T follicular helper cell (primary cell): ENCODE measurements around the gene EXOC3L2.

Experiments used
- DNase-seq: peaks from one replicate; pipeline ENCODE4 v3.0.0-alpha.2; 2020; ENCODE audit warnings: low read depth

The EXOC3L2 gene

GRCh38 chr19:45218911-45219743 is 26.1 kb downstream of the EXOC3L2 start:
- DNase-seq, result no peak

GRCh38 chr19:45218426-45218825 is 26.8 kb downstream of the EXOC3L2 start:
- DNase-seq, result no peak

- no peak for DNase-seq
Measured at GRCh38 chr19:45217957-45218334, 27.3 kb downstream of the EXOC3L2 start.

- DNase-seq, result no peak
Measured at GRCh38 chr19:45217193-45217956, 27.8 kb downstream of the EXOC3L2 start.

- DNase-seq, result no peak
Measured at GRCh38 chr19:45216667-45217066, 28.5 kb downstream of the EXOC3L2 start.

GRCh38 chr19:45215391-45216191 is 29.6 kb downstream of the EXOC3L2 start:
- DNase-seq, result no peak

- no peak for DNase-seq
Measured at GRCh38 chr19:45213031-45213430, 32.2 kb downstream of the EXOC3L2 start.

GRCh38 chr19:45211751-45212381 is 33.3 kb downstream of the EXOC3L2 start:
- no peak for DNase-seq

GRCh38 chr19:45206328-45206727 is 38.9 kb downstream of the EXOC3L2 start:
- DNase-seq, result no peak

- no peak for DNase-seq
Measured at GRCh38 chr19:45205810-45206209, 39.4 kb downstream of the EXOC3L2 start.

- DNase-seq, result no peak
Measured at GRCh38 chr19:45202637-45203036, 42.6 kb downstream of the EXOC3L2 start.

- no peak for DNase-seq
Measured at GRCh38 chr19:45200568-45200967, 44.6 kb downstream of the EXOC3L2 start.

- DNase-seq, result no peak
Measured at GRCh38 chr19:45195764-45196163, 49.4 kb downstream of the EXOC3L2 start.

GRCh38 chr19:45191375-45191774 is 53.8 kb downstream of the EXOC3L2 start:
- no peak for DNase-seq

GRCh38 chr19:45189971-45190370 is 55.2 kb downstream of the EXOC3L2 start:
- DNase-seq, result no peak

GRCh38 chr19:45187421-45188100 is 57.6 kb downstream of the EXOC3L2 start:
- DNase-seq, result no peak

- no peak for DNase-seq
Measured at GRCh38 chr19:45186509-45187334, 58.5 kb downstream of the EXOC3L2 start.

- no peak for DNase-seq
Measured at GRCh38 chr19:45184115-45184514, 61.1 kb downstream of the EXOC3L2 start.

- DNase-seq, result no peak
Measured at GRCh38 chr19:45182758-45183157, 62.4 kb downstream of the EXOC3L2 start.

GRCh38 chr19:45180936-45181335 is 64.3 kb downstream of the EXOC3L2 start:
- no peak for DNase-seq
